ENCODE results near the gene POC1B.

POC1B gene

GRCh38 chr12:89424389-89424788, 101.5 kb downstream of the POC1B start:
- no peak overlapping the region for H3K4me3 ChIP-seq (ENCODE audit: low read depth, low read length)

GRCh38 chr12:89421092-89421835, 104.6 kb downstream of the POC1B start:
- no peak overlapping the region for H3K4me3 ChIP-seq (ENCODE audit: low read depth, low read length)

- no peak overlapping the region for H3K4me3 ChIP-seq (ENCODE audit: low read depth, low read length)
Measured at GRCh38 chr12:89418228-89418910, 107.5 kb downstream of the POC1B start.

GRCh38 chr12:89417246-89417977, 108.4 kb downstream of the POC1B start:
- no peak overlapping the region for H3K4me3 ChIP-seq (ENCODE audit: low read depth, low read length)

- H3K4me3 ChIP-seq (ENCODE audit: low read depth, low read length), result no peak overlapping the region
Measured at GRCh38 chr12:89416049-89416792, 109.6 kb downstream of the POC1B start.

GRCh38 chr12:89414851-89415250, 111.0 kb downstream of the POC1B start:
- H3K4me3 ChIP-seq (ENCODE audit: low read depth, low read length), result no peak overlapping the region

- no peak overlapping the region for H3K4me3 ChIP-seq (ENCODE audit: low read depth, low read length)
Measured at GRCh38 chr12:89414322-89414721, 111.5 kb downstream of the POC1B start.

- H3K4me3 ChIP-seq (ENCODE audit: low read depth, low read length), result no peak overlapping the region
Measured at GRCh38 chr12:89413234-89413633, 112.6 kb downstream of the POC1B start.

- no peak overlapping the region for H3K4me3 ChIP-seq (ENCODE audit: low read depth, low read length)
Measured at GRCh38 chr12:89412665-89413064, 113.2 kb downstream of the POC1B start.

GRCh38 chr12:89411846-89412245, 114.0 kb downstream of the POC1B start:
- H3K4me3 ChIP-seq (ENCODE audit: low read depth, low read length), result no peak overlapping the region

GRCh38 chr12:89411234-89411633, 114.6 kb downstream of the POC1B start:
- no peak overlapping the region for H3K4me3 ChIP-seq (ENCODE audit: low read depth, low read length)

- no peak overlapping the region for H3K4me3 ChIP-seq (ENCODE audit: low read depth, low read length)
Measured at GRCh38 chr12:89405626-89406345, 120.1 kb downstream of the POC1B start.

- H3K4me3 ChIP-seq (ENCODE audit: low read depth, low read length), result no peak overlapping the region
Measured at GRCh38 chr12:89401433-89402058, 124.3 kb downstream of the POC1B start.

GRCh38 chr12:89400415-89400814, 125.4 kb downstream of the POC1B start:
- H3K4me3 ChIP-seq (ENCODE audit: low read depth, low read length), result no peak overlapping the region

GRCh38 chr12:89395712-89396111, 130.1 kb downstream of the POC1B start:
- no peak overlapping the region for H3K4me3 ChIP-seq (ENCODE audit: low read depth, low read length)

- H3K4me3 ChIP-seq (ENCODE audit: low read depth, low read length), result no peak overlapping the region
Measured at GRCh38 chr12:89393551-89394121, 132.2 kb downstream of the POC1B start.

- H3K4me3 ChIP-seq (ENCODE audit: low read depth, low read length), result no peak overlapping the region
Measured at GRCh38 chr12:89392391-89392790, 133.5 kb downstream of the POC1B start.

- no peak overlapping the region for H3K4me3 ChIP-seq (ENCODE audit: low read depth, low read length)
Measured at GRCh38 chr12:89391726-89392336, 134.0 kb downstream of the POC1B start.
